Stomach (tissue), 9 donors: ENCODE measurements around the gene CHD9NB. TPM values are rescaled to one million over a fixed set of nuclear protein-coding genes. Genes with fewer than 3 reads are reported as not detected.

ENCODE experiments used
- DNase-seq, 2 donors: peaks; one replicate each; pipeline versions ENCODE4 v3.0.0 to v3.0.0-alpha.2; 2013 to 2019
- H3K27ac ChIP-seq, 5 donors: fragments of 200-600 bp in 4 of 5; sonication (generic) in 4 of 5; one replicate each; pipeline ENCODE4 v1.5.1; 2013 to 2019; ENCODE audit warnings: mild to moderate bottlenecking in 1 of 5, moderate library complexity in 1 of 5
- H3K27me3 ChIP-seq, 3 donors: fragments of 200-600 bp; sonication (generic); one replicate each; pipeline ENCODE4 v1.5.1; 2017 to 2019; ENCODE audit warnings: mixed run types in 1 of 3
- H3K36me3 ChIP-seq, 4 donors: fragments of 200-600 bp; sonication (generic); 1 replicate in 3 of 4; 2 replicates in 1 of 4; pipeline ENCODE4 v1.5.1; 2016 to 2019
- H3K4me1 ChIP-seq, 4 donors: fragments of 200-600 bp; sonication (generic); one replicate each; pipeline ENCODE4 v1.5.1; 2016 to 2019
- H3K4me3 ChIP-seq, 4 donors: fragments of 200-600 bp; sonication (generic) in 3 of 4; one replicate each; pipeline ENCODE4 v1.5.1; 2016 to 2019; ENCODE audit warnings: mild to moderate bottlenecking in 1 of 4
- H3K9me3 ChIP-seq, 4 donors: fragments of 200-600 bp; sonication (generic); one replicate each; pipeline ENCODE4 v1.5.1; 2016 to 2019
- EP300 ChIP-seq: sonication (generic); formaldehyde crosslinking; IDR thresholded peaks from one replicate; pipeline ENCODE4 v1.6.1; 2017; ENCODE audit warnings: antibody characterized with exemption
- POLR2A ChIP-seq, 4 donors: fragments of 450-650 bp; IDR thresholded peaks; one replicate each; pipeline ENCODE4 v1.6.1; 2016; ENCODE audit warnings: antibody characterized with exemption in 4 of 4, control low read depth in 2 of 4, mild to moderate bottlenecking in 1 of 4, moderate library complexity in 1 of 4
- POLR2AphosphoS5 ChIP-seq, 3 donors: sonication (generic); formaldehyde crosslinking; IDR thresholded peaks; one replicate each; pipeline ENCODE4 v1.6.1; 2016; ENCODE audit warnings: antibody characterized with exemption in 3 of 3
- WGBS, 5 donors: extraction: QIAGEN DNeasy Blood & Tissue Kit in 3 of 5; methylation state at CpG; one replicate each; pipeline versions ENCODE4 v1.1.5 to v1.1.7; 2013 to 2018; 5-methylcytosine and 5-hydroxymethylcytosine counted together
- intact Hi-C: fragments of 100-400 bp; cut with DNase I; formaldehyde crosslinking; loops from one replicate; pipeline ENCODE4 v1.15.1; 2023; ENCODE audit warnings: low total_unique reads
- polyA plus RNA-seq, 3 donors: library from polyadenylated mRNA; stranded (reverse); fragments of 200-250 nt; gene quantifications; one replicate each; pipeline ENCODE4 v1.2.3, GENCODE V29; 2013
- total RNA-seq, 5 donors: library from RNA; depleted of rRNA; stranded (reverse); fragments of >200 nt; gene quantifications; one replicate each; pipeline versions ENCODE4 v1.1.0 to v1.2.3, GENCODE V29; 2014 to 2016
- TF ChIP-seq, protein P1 (sequence below), 7 experiments: fragments of 450-650 bp in 4 of 7; fragments of 200-600 bp in 3 of 7; sonication (generic) in 3 of 7; IDR thresholded peaks; one replicate each; pipeline ENCODE4 v1.5.1; 2016 to 2019; ENCODE audit warnings: antibody characterized with exemption in 7 of 7, control low read depth in 2 of 7, mild to moderate bottlenecking in 1 of 7
- donor health status: healthy with polysubstance abuse.
- donor health status: Bipolar disorder and iron deficiency.
- donor health status: healthy.

Gene CHD9NB
- total and polyA plus RNA-seq, 8 donors, result 0.58 to 8.2 (median 0.93) TPM; not detected in 1

- no peaks in the 10 kb centered on the region for H3K36me3 ChIP-seq
- no peaks in the 10 kb centered on the region for H3K9me3 ChIP-seq
- peaks cover 17 to 56% (median 26%) of the 10 kb centered on the region in 4 donors for H3K4me1 ChIP-seq
- no peaks in the 10 kb centered on the region for H3K27me3 ChIP-seq
- no peak for TF ChIP-seq EP300
- peak in 1 of 3 donors; percentile 11 for TF ChIP-seq POLR2AphosphoS5 (IDR thresholded peaks at IDR 0.05)
- TF ChIP-seq, protein P1, sequence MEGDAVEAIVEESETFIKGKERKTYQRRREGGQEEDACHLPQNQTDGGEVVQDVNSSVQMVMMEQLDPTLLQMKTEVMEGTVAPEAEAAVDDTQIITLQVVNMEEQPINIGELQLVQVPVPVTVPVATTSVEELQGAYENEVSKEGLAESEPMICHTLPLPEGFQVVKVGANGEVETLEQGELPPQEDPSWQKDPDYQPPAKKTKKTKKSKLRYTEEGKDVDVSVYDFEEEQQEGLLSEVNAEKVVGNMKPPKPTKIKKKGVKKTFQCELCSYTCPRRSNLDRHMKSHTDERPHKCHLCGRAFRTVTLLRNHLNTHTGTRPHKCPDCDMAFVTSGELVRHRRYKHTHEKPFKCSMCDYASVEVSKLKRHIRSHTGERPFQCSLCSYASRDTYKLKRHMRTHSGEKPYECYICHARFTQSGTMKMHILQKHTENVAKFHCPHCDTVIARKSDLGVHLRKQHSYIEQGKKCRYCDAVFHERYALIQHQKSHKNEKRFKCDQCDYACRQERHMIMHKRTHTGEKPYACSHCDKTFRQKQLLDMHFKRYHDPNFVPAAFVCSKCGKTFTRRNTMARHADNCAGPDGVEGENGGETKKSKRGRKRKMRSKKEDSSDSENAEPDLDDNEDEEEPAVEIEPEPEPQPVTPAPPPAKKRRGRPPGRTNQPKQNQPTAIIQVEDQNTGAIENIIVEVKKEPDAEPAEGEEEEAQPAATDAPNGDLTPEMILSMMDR (IDR thresholded peaks at IDR 0.05), result no peak
- no peak for TF ChIP-seq POLR2A (IDR thresholded peaks at IDR 0.05)
- peak; percentile 63 to 69 for DNase-seq
- 15 to 35% (median 28%) methylated on average over 3 of the region's 3 CpGs for WGBS, 5 donors
- peak overlapping the region in 4 of 5 donors; percentile 13 to 36 (median 23) for H3K27ac ChIP-seq
- H3K4me3 ChIP-seq, result no peak overlapping the region
- intact Hi-C loops, result no loop called here
Observed at GRCh38 chr16:53061701-53062159, 9.0 kb upstream of the CHD9NB start.

- intact Hi-C loops, result no loop called here
- Histone ChIP-seq H3K4me3 (no peak overlapping the region), H3K27ac (peak overlapping the region in 2 of 5 donors; percentile 24 to 36), H3K36me3 (no peaks in the 10 kb centered on the region), H3K4me1 (peaks cover 22 to 59% (median 30%) of the 10 kb centered on the region in 4 donors), H3K27me3 (no peaks in the 10 kb centered on the region), H3K9me3 (no peaks in the 10 kb centered on the region)
- no peak for DNase-seq
- TF ChIP-seq POLR2AphosphoS5 (IDR thresholded peaks at IDR 0.05) (no peak), POLR2A (IDR thresholded peaks at IDR 0.05) (no peak), EP300 (no peak)
- TF ChIP-seq, protein P1 (IDR thresholded peaks at IDR 0.05), result no peak
- whole genome bisulfite sequencing, 5 donors, result 87 to 95% (median 93%) methylated on average over 5 of the region's 5 CpGs
Observed at GRCh38 chr16:53061256-53061655, 8.6 kb upstream of the CHD9NB start.

GRCh38 chr16:53059672-53060071 lies 7.0 kb upstream of the CHD9NB start:
- intact Hi-C loops, result loop anchor here (10.0 kb wide), 1 partner anchor 95 kb away; no protein-coding TSS in a partner anchor
- Histone ChIP-seq H3K4me1 (peaks cover 30 to 56% (median 40%) of the 10 kb centered on the region in 4 donors), H3K9me3 (no peaks in the 10 kb centered on the region), H3K4me3 (no peak overlapping the region), H3K27me3 (no peaks in the 10 kb centered on the region), H3K27ac (peak overlapping the region in 1 of 5 donors; percentile 20), H3K36me3 (no peaks in the 10 kb centered on the region)
- TF ChIP-seq POLR2A (IDR thresholded peaks at IDR 0.05), result no peak
- 74 to 91% (median 82%) methylated on average over 7 of the region's 7 CpGs for WGBS, 5 donors
- DNase-seq, result no peak

- no peak for DNase-seq
- no peak for TF ChIP-seq POLR2AphosphoS5 (IDR thresholded peaks at IDR 0.05)
- TF ChIP-seq EP300, result no peak
- TF ChIP-seq, protein P1 (IDR thresholded peaks at IDR 0.05), result no peak
- TF ChIP-seq POLR2A (IDR thresholded peaks at IDR 0.05), result no peak
- intact Hi-C loops, result loop anchor here (10.0 kb wide), 1 partner anchor 96 kb away; no protein-coding TSS in a partner anchor
- Histone ChIP-seq H3K4me1 (peaks cover 34 to 63% (median 46%) of the 10 kb centered on the region in 4 donors), H3K4me3 (no peak overlapping the region), H3K36me3 (no peaks in the 10 kb centered on the region), H3K27ac (peak overlapping the region in 2 of 5 donors; percentile 14 to 20), H3K27me3 (no peaks in the 10 kb centered on the region), H3K9me3 (no peaks in the 10 kb centered on the region)
- 77 to 92% (median 83%) methylated on average over 5 of the region's 5 CpGs for WGBS, 5 donors
Observed at GRCh38 chr16:53058882-53059281, 6.2 kb upstream of the CHD9NB start.

DNA sequence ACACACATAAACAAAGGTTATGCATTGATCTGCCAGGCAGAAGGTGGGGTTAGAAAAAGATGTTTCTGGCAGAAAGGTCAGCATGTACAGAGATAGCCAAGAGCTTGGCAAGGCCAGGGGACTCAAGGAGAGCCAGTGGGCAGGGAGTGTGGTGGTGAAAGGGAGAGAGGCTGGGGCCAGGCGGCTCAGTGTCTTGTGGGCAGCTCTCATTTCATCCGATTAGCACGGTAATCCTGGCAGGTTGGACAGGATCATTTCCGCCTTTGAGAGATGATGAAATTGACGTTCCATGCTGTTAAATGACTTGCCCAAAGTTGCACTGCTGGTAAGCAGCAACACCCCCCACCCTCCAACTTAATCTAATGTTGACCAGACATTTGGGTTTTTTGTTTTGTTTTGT lies 5.7 kb upstream of the CHD9NB start:
- DNase-seq, result no peak
- H3K27ac ChIP-seq, result peak overlapping the region in 2 of 5 donors; percentile 14 to 20

More for the DNA sequence above, 5.7 kb upstream of the CHD9NB start:
- no peak for TF ChIP-seq POLR2AphosphoS5 (IDR thresholded peaks at IDR 0.05)
- TF ChIP-seq EP300, result no peak
- TF ChIP-seq, protein P1 (IDR thresholded peaks at IDR 0.05), result no peak
- TF ChIP-seq POLR2A (IDR thresholded peaks at IDR 0.05), result no peak
- no peaks in the 10 kb centered on the region for H3K9me3 ChIP-seq
- intact Hi-C loops, result loop anchor here (10.0 kb wide), 1 partner anchor 96 kb away; no protein-coding TSS in a partner anchor
- H3K36me3 ChIP-seq, result no peaks in the 10 kb centered on the region
- peaks cover 34 to 63% (median 46%) of the 10 kb centered on the region in 4 donors for H3K4me1 ChIP-seq
- WGBS, 5 donors, result 77 to 92% (median 89%) methylated on average over 5 of the region's 5 CpGs
- no peaks in the 10 kb centered on the region for H3K27me3 ChIP-seq
- no peak overlapping the region for H3K4me3 ChIP-seq
